ENCODE data around the gene PXDN. TPM values are rescaled to one million over a fixed set of nuclear protein-coding genes. Genes with fewer than 3 reads are reported as not detected.
"Not testable (repeated sequence)": the region's sequence is repeated elsewhere in the genome, so short reads cannot be mapped to it uniquely, and the experiment has no call there.

Gene PXDN
- total RNA-seq, 8 experiments from 2014 or later: 0.46 to 80.9 (median 45.0) TPM

- Histone ChIP-seq H3K4me3 (no peak overlapping the region), H3K27ac (no peak overlapping the region), H3K4me1 (replicated peaks in 1 of 2) (no peaks in the 10 kb centered on the region)
- WGBS, 10 experiments: 9 to 100% (median 90%) methylated on average over 2 to 9 of the region's 9 CpGs
- no peak for ATAC-seq (replicated peaks in 6 of 8)
- in situ Hi-C loops (cut with MboI; ENCODE audit: low pct_unique_long_range_greater_than_20kb in 2 of 9, low sequenced_read_pairs in 9 of 9, unreplicated experiment in 9 of 9): no loop called here
Observed at GRCh38 chr2:1627628-1628381, 116.5 kb downstream of the PXDN start.

DNA sequence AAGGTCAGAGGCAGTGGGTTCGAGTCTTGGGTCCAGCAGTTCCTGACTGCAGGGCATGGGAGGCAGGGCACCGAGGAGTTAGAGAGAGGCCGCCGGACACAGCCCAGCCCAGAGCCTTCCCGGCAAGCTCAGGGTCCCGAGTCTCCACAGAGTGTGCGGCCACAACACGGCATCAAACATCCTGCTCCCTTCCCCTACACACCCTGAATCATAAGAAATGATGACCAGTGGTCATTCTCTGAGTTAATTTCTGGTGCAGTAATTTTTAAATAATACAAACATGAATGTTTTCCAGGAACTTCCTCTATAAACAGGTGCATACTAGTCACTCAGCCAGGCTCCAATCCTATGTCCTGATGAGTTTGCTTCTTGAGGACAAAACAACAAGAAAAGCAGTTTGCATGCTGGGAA lies 118.0 kb downstream of the PXDN start:
- in situ Hi-C loops (cut with MboI; ENCODE audit: low pct_unique_long_range_greater_than_20kb in 2 of 9, low sequenced_read_pairs in 9 of 9, unreplicated experiment in 9 of 9): no loop called here
- Histone ChIP-seq H3K4me3 (no peak overlapping the region), H3K4me1 (replicated peaks in 1 of 2) (no peaks in the 10 kb centered on the region), H3K27ac (no peak overlapping the region)
- WGBS, 10 experiments: 39 to 94% (median 75%) methylated on average over 2 to 5 of the region's 8 CpGs; no CpG with 5 or more reads in 4 of the 10 experiments
- ATAC-seq (replicated peaks in 6 of 8): no peak

- in situ Hi-C loops (cut with MboI; ENCODE audit: low pct_unique_long_range_greater_than_20kb in 2 of 9, low sequenced_read_pairs in 9 of 9, unreplicated experiment in 9 of 9): no loop called here
- Histone ChIP-seq H3K27ac (no peak overlapping the region), H3K4me3 (no peak overlapping the region), H3K4me1 (replicated peaks in 1 of 2) (no peaks in the 10 kb centered on the region)
- ATAC-seq (replicated peaks in 6 of 8): no peak
- 0 to 64% (median 20%) methylated on average over 1 to 13 of the region's 20 CpGs; no CpG with 5 or more reads in 1 of the 10 experiments for WGBS, 10 experiments
Observed at GRCh38 chr2:1625281-1626001, 118.9 kb downstream of the PXDN start.

- Histone ChIP-seq H3K27ac (no peak overlapping the region), H3K4me3 (no peak overlapping the region), H3K4me1 (replicated peaks in 1 of 2) (no peaks in the 10 kb centered on the region)
- ATAC-seq (replicated peaks in 6 of 8): no peak
- in situ Hi-C loops (cut with MboI; ENCODE audit: low pct_unique_long_range_greater_than_20kb in 2 of 9, low sequenced_read_pairs in 9 of 9, unreplicated experiment in 9 of 9): no loop called here
- WGBS, 10 experiments: 67 to 95% (median 89%) methylated on average over 2 to 15 of the region's 16 CpGs; no CpG with 5 or more reads in 1 of the 10 experiments
Observed at GRCh38 chr2:1623906-1624445, 120.3 kb downstream of the PXDN start.

GRCh38 chr2:1622521-1623200 lies 121.7 kb downstream of the PXDN start:
- in situ Hi-C loops (cut with MboI; ENCODE audit: low pct_unique_long_range_greater_than_20kb in 2 of 9, low sequenced_read_pairs in 9 of 9, unreplicated experiment in 9 of 9): no loop called here
- no peak for ATAC-seq (replicated peaks in 6 of 8)
- H3K4me1 ChIP-seq (replicated peaks in 1 of 2): no peaks in the 10 kb centered on the region
- WGBS, 10 experiments: 17 to 100% (median 79%) methylated on average over 1 to 6 of the region's 11 CpGs; no CpG with 5 or more reads in 4 of the 10 experiments
- H3K4me3 ChIP-seq: no peak overlapping the region
- H3K27ac ChIP-seq: no peak overlapping the region

DNA sequence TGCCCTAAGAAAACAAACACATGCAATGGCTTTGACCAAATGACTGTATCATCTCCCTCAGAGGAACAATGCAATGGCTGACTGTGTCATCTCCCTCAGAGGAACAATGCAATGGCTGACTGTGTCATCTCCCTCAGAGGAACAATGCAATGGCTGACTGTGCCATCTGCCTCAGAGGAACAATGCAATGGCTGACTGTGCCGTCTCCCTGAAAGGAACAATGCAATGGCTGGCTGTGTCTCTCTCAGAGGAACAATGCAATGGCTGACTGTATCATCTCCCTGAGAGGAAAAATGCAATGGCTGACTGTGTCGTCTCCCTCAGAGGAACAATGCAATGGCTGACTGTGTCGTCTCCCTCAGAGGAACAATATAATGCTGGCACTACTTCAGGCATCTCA lies 122.3 kb downstream of the PXDN start:
- H3K4me1 ChIP-seq (replicated peaks in 1 of 2); H3K27ac ChIP-seq; in situ Hi-C loops (cut with MboI; ENCODE audit: low pct_unique_long_range_greater_than_20kb in 2 of 9, low sequenced_read_pairs in 9 of 9, unreplicated experiment in 9 of 9); ATAC-seq (replicated peaks in 6 of 8); H3K4me3 ChIP-seq: not testable (repeated sequence)
- 29 to 48% methylated on average over 1 to 3 of the region's 3 CpGs; no CpG with 5 or more reads in 8 of the 10 experiments for WGBS, 10 experiments

DNA sequence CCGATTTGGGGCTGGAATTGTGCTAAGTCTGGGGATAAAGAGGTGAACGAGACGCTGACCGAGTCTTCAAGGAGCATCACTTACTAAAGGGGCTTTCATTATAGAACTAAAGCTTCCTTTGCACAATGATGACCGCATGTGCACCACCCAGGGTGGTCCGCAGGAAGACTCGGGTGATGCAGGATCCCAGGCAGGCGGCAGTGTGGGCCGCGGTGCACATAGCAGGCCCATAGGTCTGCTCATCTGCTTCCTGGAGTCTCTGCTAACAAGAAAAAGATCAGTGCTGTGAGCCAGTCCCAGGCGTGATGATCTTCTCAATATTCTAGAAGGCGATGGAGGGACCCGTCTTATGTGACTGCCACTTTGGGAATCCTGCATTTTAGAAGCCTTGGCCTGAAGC lies 122.8 kb downstream of the PXDN start:
- in situ Hi-C loops (cut with MboI; ENCODE audit: low pct_unique_long_range_greater_than_20kb in 2 of 9, low sequenced_read_pairs in 9 of 9, unreplicated experiment in 9 of 9): no loop called here
- Histone ChIP-seq H3K4me3 (no peak overlapping the region), H3K27ac (no peak overlapping the region), H3K4me1 (replicated peaks in 1 of 2) (no peaks in the 10 kb centered on the region)
- 28 to 100% (median 88%) methylated on average over 2 to 5 of the region's 13 CpGs; no CpG with 5 or more reads in 5 of the 10 experiments for WGBS, 10 experiments
- no peak for ATAC-seq (replicated peaks in 6 of 8)

GRCh38 chr2:1621041-1621440 lies 123.3 kb downstream of the PXDN start:
- in situ Hi-C loops (cut with MboI; ENCODE audit: low pct_unique_long_range_greater_than_20kb in 2 of 9, low sequenced_read_pairs in 9 of 9, unreplicated experiment in 9 of 9): no loop called here
- 43 to 92% (median 80%) methylated on average over 2 to 8 of the region's 11 CpGs; no CpG with 5 or more reads in 3 of the 10 experiments for whole genome bisulfite sequencing, 10 experiments
- no peaks in the 10 kb centered on the region for H3K4me1 ChIP-seq (replicated peaks in 1 of 2)
- no peak overlapping the region for H3K27ac ChIP-seq
- ATAC-seq (replicated peaks in 6 of 8): no peak
- H3K4me3 ChIP-seq: no peak overlapping the region

DNA sequence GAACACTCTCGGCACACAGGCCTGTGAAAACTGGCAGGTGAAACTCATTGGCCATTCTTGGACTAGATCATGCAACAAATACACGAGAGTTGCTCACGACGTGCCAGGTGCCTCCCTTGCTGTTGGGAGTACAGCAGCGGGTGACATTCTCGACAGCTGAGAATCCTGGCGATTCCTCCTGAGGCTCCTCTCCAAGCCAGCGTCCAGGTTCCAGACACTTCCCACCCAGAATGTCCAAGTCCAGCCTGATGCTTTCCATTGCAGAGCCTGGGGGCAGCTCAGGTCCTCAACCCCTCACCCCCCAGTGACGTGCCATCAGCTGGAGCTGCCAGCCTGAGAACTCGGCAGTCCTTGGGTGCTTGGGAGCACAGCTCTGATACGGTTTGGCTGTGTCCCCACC lies 124.2 kb downstream of the PXDN start:
- in situ Hi-C loops (cut with MboI; ENCODE audit: low pct_unique_long_range_greater_than_20kb in 2 of 9, low sequenced_read_pairs in 9 of 9, unreplicated experiment in 9 of 9): no loop called here
- Histone ChIP-seq H3K4me1 (replicated peaks in 1 of 2) (no peaks in the 10 kb centered on the region), H3K27ac (no peak overlapping the region), H3K4me3 (no peak overlapping the region)
- WGBS, 10 experiments: 40 to 100% (median 90%) methylated on average over 1 to 5 of the region's 11 CpGs; no CpG with 5 or more reads in 2 of the 10 experiments
- ATAC-seq (replicated peaks in 6 of 8): no peak

DNA sequence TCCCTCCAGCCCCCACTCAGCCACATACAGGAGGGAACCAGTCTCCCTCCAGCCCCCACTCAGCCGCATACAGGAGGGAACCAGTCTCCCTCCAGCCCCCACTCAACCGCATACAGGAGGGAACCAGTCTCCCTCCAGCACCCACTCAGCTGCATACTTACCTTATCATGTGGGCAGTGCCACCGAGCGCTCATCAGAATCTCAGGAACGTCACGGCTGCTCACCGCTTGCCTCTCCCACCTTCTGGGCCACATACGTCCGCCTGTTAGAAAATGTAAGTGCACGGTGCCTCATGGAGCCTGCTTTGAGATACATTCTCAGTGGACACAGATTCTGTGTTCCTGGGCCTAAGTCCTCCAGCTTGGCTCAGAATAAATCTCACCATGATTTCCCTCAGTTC lies 124.8 kb downstream of the PXDN start:
- in situ Hi-C loops (cut with MboI; ENCODE audit: low pct_unique_long_range_greater_than_20kb in 2 of 9, low sequenced_read_pairs in 9 of 9, unreplicated experiment in 9 of 9): no loop called here
- no peaks in the 10 kb centered on the region for H3K4me1 ChIP-seq (replicated peaks in 1 of 2)
- H3K27ac ChIP-seq: no peak overlapping the region
- no peak overlapping the region for H3K4me3 ChIP-seq
- 60 to 100% methylated on average over 3 to 5 of the region's 10 CpGs; no CpG with 5 or more reads in 8 of the 10 experiments for WGBS, 10 experiments
- ATAC-seq (replicated peaks in 6 of 8): no peak

DNA sequence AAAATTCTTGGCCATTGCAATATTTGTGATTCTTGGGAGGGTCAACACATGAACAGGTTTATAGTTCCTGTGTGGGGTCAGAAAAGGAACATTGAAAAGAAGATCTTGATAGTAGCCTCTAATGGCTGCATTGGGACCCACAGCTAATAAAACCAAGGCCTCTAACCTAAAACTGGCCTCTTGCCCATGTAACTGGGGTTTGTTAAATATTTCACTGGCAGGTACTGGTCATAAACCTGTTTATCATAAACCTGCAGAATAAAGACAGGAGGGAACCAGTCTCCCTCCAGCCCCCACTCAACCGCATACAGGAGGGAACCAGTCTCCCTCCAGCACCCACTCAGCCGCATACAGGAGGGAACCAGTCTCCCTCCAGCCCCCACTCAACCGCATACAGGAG lies 125.3 kb downstream of the PXDN start:
- in situ Hi-C loops (cut with MboI; ENCODE audit: low pct_unique_long_range_greater_than_20kb in 2 of 9, low sequenced_read_pairs in 9 of 9, unreplicated experiment in 9 of 9): no loop called here
- no peak overlapping the region for H3K4me3 ChIP-seq
- H3K27ac ChIP-seq: no peak overlapping the region
- H3K4me1 ChIP-seq (replicated peaks in 1 of 2): no peaks in the 10 kb centered on the region
- no peak for ATAC-seq (replicated peaks in 6 of 8)
- no CpG with 5 or more reads among the region's 3 CpGs for WGBS, 10 experiments

DNA sequence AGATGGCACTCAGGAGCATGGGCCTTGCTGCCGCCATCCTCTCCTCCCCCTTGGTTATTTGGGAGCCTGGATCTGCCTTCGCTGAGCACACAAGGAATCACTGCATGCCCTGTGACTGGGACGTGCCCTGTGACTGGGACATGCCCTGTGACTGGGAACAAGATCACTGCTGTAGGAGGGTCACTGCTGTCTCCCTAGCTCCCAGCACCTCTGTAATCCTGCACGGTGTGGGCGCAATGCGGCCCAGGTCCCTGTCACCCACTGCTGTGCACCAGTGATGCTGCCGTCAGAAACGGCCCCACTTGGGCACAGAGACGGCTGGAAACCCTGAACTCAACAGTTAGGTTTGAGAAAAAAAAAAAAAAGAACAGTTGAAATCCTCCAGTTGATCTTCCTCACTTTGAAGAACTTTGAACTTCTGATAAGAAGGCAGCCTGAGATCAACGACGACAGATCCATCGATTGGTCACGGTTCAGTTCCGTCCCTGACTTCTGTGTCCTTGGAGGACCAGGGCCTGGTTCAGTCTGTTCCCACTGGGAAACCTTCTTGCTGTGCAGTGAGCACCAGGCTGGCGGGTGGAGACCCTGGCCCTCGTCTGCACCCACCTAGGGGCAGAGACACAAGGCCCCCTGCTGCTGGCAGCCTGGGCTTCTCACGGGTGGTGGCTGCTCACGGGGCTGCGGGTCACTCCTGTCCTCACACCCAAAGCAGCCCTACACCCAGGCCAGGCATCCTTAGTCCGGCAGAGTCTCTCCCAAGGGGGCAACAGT lies 125.9 kb downstream of the PXDN start:
- Histone ChIP-seq H3K27ac (no peak overlapping the region), H3K4me1 (replicated peaks in 1 of 2) (no peaks in the 10 kb centered on the region), H3K4me3 (no peak overlapping the region)
- WGBS, 10 experiments: 63 to 100% (median 89%) methylated on average over 1 to 13 of the region's 20 CpGs; no CpG with 5 or more reads in 2 of the 10 experiments
- in situ Hi-C loops (cut with MboI; ENCODE audit: low pct_unique_long_range_greater_than_20kb in 2 of 9, low sequenced_read_pairs in 9 of 9, unreplicated experiment in 9 of 9): no loop called here
- no peak for ATAC-seq (replicated peaks in 6 of 8)
